Stomach (tissue), 4 donors: Measurements from ENCODE around the gene PLEKHM3.

Experiments used
- EP300 ChIP-seq: sonication (generic); formaldehyde crosslinking; IDR thresholded peaks from one replicate; pipeline ENCODE4 v1.6.1; 2017; ENCODE audit warnings: antibody characterized with exemption
- POLR2A ChIP-seq, 4 donors: fragments of 450-650 bp; IDR thresholded peaks; one replicate each; pipeline ENCODE4 v1.6.1; 2016; ENCODE audit warnings: antibody characterized with exemption in 4 of 4, control low read depth in 2 of 4, mild to moderate bottlenecking in 1 of 4, moderate library complexity in 1 of 4
- POLR2AphosphoS5 ChIP-seq, 3 donors: sonication (generic); formaldehyde crosslinking; IDR thresholded peaks; one replicate each; pipeline ENCODE4 v1.6.1; 2016; ENCODE audit warnings: antibody characterized with exemption in 3 of 3
- TF ChIP-seq, protein P1 (sequence below), 7 experiments: fragments of 450-650 bp in 4 of 7; fragments of 200-600 bp in 3 of 7; sonication (generic) in 3 of 7; IDR thresholded peaks; one replicate each; pipeline ENCODE4 v1.5.1; 2016 to 2019; ENCODE audit warnings: antibody characterized with exemption in 7 of 7, control low read depth in 2 of 7, mild to moderate bottlenecking in 1 of 7

DNA sequence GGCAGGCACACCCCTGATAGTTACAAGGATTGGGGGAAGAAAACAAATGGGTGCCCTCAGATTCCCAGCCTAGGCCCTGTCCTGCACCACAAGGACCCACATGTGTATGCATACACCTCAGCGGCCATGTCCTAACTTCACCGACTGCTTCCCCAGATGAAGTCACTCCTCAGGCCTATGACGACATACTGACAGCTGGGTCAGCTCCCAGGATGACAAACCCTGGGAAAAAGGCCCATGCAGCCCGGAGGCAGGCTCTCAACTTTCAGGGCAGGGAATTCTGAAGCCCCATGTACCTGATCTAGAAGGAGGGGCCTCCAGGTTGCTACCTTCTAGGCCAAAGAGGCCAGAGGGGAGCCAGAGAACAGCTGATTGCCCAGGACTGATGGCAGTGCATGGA, 11.0 kb upstream of the PLEKHM3 start:
- TF ChIP-seq, protein P1, sequence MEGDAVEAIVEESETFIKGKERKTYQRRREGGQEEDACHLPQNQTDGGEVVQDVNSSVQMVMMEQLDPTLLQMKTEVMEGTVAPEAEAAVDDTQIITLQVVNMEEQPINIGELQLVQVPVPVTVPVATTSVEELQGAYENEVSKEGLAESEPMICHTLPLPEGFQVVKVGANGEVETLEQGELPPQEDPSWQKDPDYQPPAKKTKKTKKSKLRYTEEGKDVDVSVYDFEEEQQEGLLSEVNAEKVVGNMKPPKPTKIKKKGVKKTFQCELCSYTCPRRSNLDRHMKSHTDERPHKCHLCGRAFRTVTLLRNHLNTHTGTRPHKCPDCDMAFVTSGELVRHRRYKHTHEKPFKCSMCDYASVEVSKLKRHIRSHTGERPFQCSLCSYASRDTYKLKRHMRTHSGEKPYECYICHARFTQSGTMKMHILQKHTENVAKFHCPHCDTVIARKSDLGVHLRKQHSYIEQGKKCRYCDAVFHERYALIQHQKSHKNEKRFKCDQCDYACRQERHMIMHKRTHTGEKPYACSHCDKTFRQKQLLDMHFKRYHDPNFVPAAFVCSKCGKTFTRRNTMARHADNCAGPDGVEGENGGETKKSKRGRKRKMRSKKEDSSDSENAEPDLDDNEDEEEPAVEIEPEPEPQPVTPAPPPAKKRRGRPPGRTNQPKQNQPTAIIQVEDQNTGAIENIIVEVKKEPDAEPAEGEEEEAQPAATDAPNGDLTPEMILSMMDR (IDR thresholded peaks at IDR 0.05), result no peak
- TF ChIP-seq EP300 (no peak), POLR2A (IDR thresholded peaks at IDR 0.05) (no peak), POLR2AphosphoS5 (IDR thresholded peaks at IDR 0.05) (no peak)
